B cell (primary cell): Measurements from ENCODE around the gene GPC3. TPM values are rescaled to one million over a fixed set of nuclear protein-coding genes. Genes with fewer than 3 reads are reported as not detected.

Source experiments
- ATAC-seq: fragments of 200-7000 bp; cut with Tn5 transposase; one replicate; pipeline ENCODE4 v1.10.0; 2021; ENCODE audit warnings: low read depth, mild to moderate bottlenecking, moderate number of reproducible peaks, moderate library complexity
- CTCF ChIA-PET: fragments of 350-600 bp; sonication (Branson Sonifier 250); formaldehyde crosslinking; loops from one replicate; lab custom pipeline; 2021; ENCODE audit warnings: antibody characterized with exemption, inconsistent platforms; lab: Charles Lee
- POLR2A ChIA-PET: fragments of 350-600 bp; sonication (Branson Sonifier 250); formaldehyde crosslinking; loops from one replicate; lab custom pipeline; 2021; ENCODE audit warnings: antibody characterized with exemption; lab: Charles Lee
- DNase-seq: peaks from one replicate; pipeline ENCODE4 v3.0.0; 2013
- H2AFZ ChIP-seq: 2 replicates; pipeline ENCODE4 v1.6.1; 2012; ENCODE audit warnings: mild to moderate bottlenecking, low read depth, low read length; ENCODE audit not compliant: insufficient read depth, poor library complexity, severe bottlenecking
- H3K27ac ChIP-seq, 2 donors: 1 replicate in 1 of 2; 2 replicates in 1 of 2; pipeline ENCODE4 v1.5.1; 2012 to 2013; ENCODE audit warnings: low read length in 2 of 2, mild to moderate bottlenecking in 2 of 2, moderate library complexity in 1 of 2
- H3K27me3 ChIP-seq, 4 experiments: fragments of 200-600 bp in 1 of 4; sonication (generic) in 1 of 4; replicated peaks in 1 of 4; 1 replicate in 2 of 4; 2 replicates in 2 of 4; pipeline versions ENCODE4 v1.6.1 to v1.7.0; 2013 to 2016; ENCODE audit warnings: low read length in 3 of 4, mild to moderate bottlenecking in 2 of 4, mixed read lengths in 1 of 4, moderate library complexity in 1 of 4; ENCODE audit not compliant: insufficient read depth in 4 of 4, control insufficient read depth in 3 of 4; ENCODE audit errors: control extremely low read depth in 1 of 4
- H3K36me3 ChIP-seq, 2 experiments: replicated peaks in 1 of 2; 1 replicate in 1 of 2; 2 replicates in 1 of 2; pipeline versions ENCODE4 v1.6.1 to v1.7.1; 2013; ENCODE audit warnings: low read length in 1 of 2; ENCODE audit not compliant: insufficient read depth in 2 of 2, control insufficient read depth in 1 of 2; ENCODE audit errors: control extremely low read depth in 1 of 2, extremely low read depth in 1 of 2
- H3K4me1 ChIP-seq, 2 donors: fragments of 200-600 bp in 1 of 2; sonication (generic) in 1 of 2; 1 replicate in 1 of 2; 2 replicates in 1 of 2; pipeline versions ENCODE4 v1.5.1 to v1.6.1; 2013 to 2017; ENCODE audit warnings: low read length in 2 of 2; ENCODE audit not compliant: control insufficient read depth in 2 of 2, insufficient read depth in 2 of 2
- H3K4me2 ChIP-seq: replicated peaks from 2 replicates; pipeline ENCODE3; 2012; ENCODE audit warnings: mild to moderate bottlenecking, low read depth, low read length; ENCODE audit not compliant: poor library complexity, severe bottlenecking
- H3K4me3 ChIP-seq, 5 experiments: fragments of 200-600 bp in 1 of 5; sonication (generic) in 1 of 5; 1 replicate in 3 of 5; 2 replicates in 2 of 5; pipeline versions ENCODE4 v1.5.1 to v1.7.0; 2011 to 2016; ENCODE audit warnings: low read length in 4 of 5, mild to moderate bottlenecking in 4 of 5, low read depth in 2 of 5, control low read depth in 1 of 5, moderate library complexity in 1 of 5; ENCODE audit not compliant: insufficient read depth in 1 of 5; ENCODE audit errors: control extremely low read depth in 1 of 5, extremely low read depth in 1 of 5
- H3K79me2 ChIP-seq: fragments of 200-600 bp; sonication (generic); one replicate; pipeline ENCODE4 v1.6.0; 2016; ENCODE audit warnings: low read length; ENCODE audit not compliant: control insufficient read depth, insufficient read depth
- H3K9ac ChIP-seq: fragments of 200-600 bp; sonication (generic); 2 replicates; pipeline ENCODE4 v1.6.1; 2017; ENCODE audit warnings: mild to moderate bottlenecking, low read length, moderate library complexity
- H3K9me3 ChIP-seq, 3 donors: one replicate each; pipeline versions ENCODE4 v1.6.1 to v1.7.1; 2013; ENCODE audit warnings: low read length in 2 of 3; ENCODE audit not compliant: control insufficient read depth in 2 of 3, insufficient read depth in 1 of 3; ENCODE audit errors: control extremely low read depth in 1 of 3
- H4K20me1 ChIP-seq: 2 replicates; pipeline ENCODE4 v1.6.0; 2012; ENCODE audit warnings: mild to moderate bottlenecking, low read length; ENCODE audit not compliant: insufficient read depth, control insufficient read depth, poor library complexity, severe bottlenecking
- H3K27ac Mint-ChIP-seq: one replicate; pipeline ENCODE4 v1.8.0; 2021; ENCODE audit warnings: mixed read lengths
- H3K27me3 Mint-ChIP-seq: one replicate; pipeline ENCODE4 v1.8.0; 2021; ENCODE audit warnings: mixed read lengths
- H3K4me1 Mint-ChIP-seq: one replicate; pipeline ENCODE4 v1.8.0; 2021; ENCODE audit warnings: mixed read lengths
- H3K4me3 Mint-ChIP-seq: one replicate; pipeline ENCODE4 v1.8.0; 2021; ENCODE audit warnings: mixed read lengths
- H3K9me3 Mint-ChIP-seq: one replicate; pipeline ENCODE4 v1.8.0; 2022; ENCODE audit warnings: mixed read lengths; ENCODE audit not compliant: insufficient read depth
- CTCF ChIP-seq: fragments of 200-600 bp; IDR thresholded peaks from one replicate; pipeline ENCODE4 v1.8.0; 2022; ENCODE audit warnings: antibody characterized with exemption, mild to moderate bottlenecking
- EZH2 ChIP-seq: IDR thresholded peaks from 2 replicates; pipeline ENCODE4 v1.6.1; 2012; ENCODE audit warnings: borderline replicate concordance, low read depth, mild to moderate bottlenecking, moderate library complexity, low read length; ENCODE audit not compliant: insufficient read depth, poor library complexity, severe bottlenecking
- WGBS: methylation state at CpG from one replicate; pipeline ENCODE4 v1.1.5; 2013; ENCODE audit warnings: missing lambda C conversion rate; ENCODE audit not compliant: insufficient coverage; 5-methylcytosine and 5-hydroxymethylcytosine counted together
- intact Hi-C: fragments of 100-400 bp; cut with micrococcal nuclease; formaldehyde crosslinking; loops from one replicate; pipeline ENCODE4 v1.10.0; 2022
- polyA plus RNA-seq: library from polyadenylated mRNA; depleted of rRNA; stranded (reverse); fragments of >200 nt; gene quantifications from 2 replicates; pipeline ENCODE4 v1.2.3, GENCODE V29; 2012
- total RNA-seq, 2 donors: library from RNA; stranded (reverse); fragments of 120-200 nt in 1 of 2; gene quantifications; 1 replicate in 1 of 2; 2 replicates in 1 of 2; pipeline versions ENCODE4 v1.2.3 to v1.2.4, GENCODE V29; 2013 to 2022

GPC3 gene
- total and polyA plus RNA-seq, 2 donors (not counting 1 experiment from before 2014, with no cell fraction given), result not detected

- ATAC-seq, result no peak
- WGBS, result 91% methylated on average over 3 of the region's 14 CpGs
Measured at GRCh38 chrX:134000260-134001245, 15.2 kb upstream of the GPC3 start.

More at GRCh38 chrX:134000260-134001245, 15.2 kb upstream of the GPC3 start:
- H3K36me3 ChIP-seq, result no peaks in the 10 kb centered on the region
- no peaks in the 10 kb centered on the region for H3K27me3 ChIP-seq
- no peak overlapping the region for H3K27ac ChIP-seq
- ChIA-PET POLR2A (no interaction called here), CTCF (no interaction called here)
- H4K20me1 ChIP-seq, result no peaks in the 10 kb centered on the region
- H3K4me3 ChIP-seq, result no peak overlapping the region
- no peak for DNase-seq
- H3K4me2 ChIP-seq, result no peak overlapping the region
- H3K79me2 ChIP-seq, result no peaks in the 10 kb centered on the region
- TF ChIP-seq EZH2 (no peak), CTCF (no peak)
- Mint-ChIP-seq H3K4me1 (no peaks in the 10 kb centered on the region), H3K27ac (no peak overlapping the region), H3K27me3 (peaks cover 24% of the 10 kb centered on the region), H3K4me3 (no peak overlapping the region), H3K9me3 (no peaks in the 10 kb centered on the region)
- no peaks in the 10 kb centered on the region for H3K9me3 ChIP-seq
- H3K9ac ChIP-seq, result no peak overlapping the region
- intact Hi-C loops, result no loop called here
- H2AFZ ChIP-seq, result no peak overlapping the region
- H3K4me1 ChIP-seq, result no peaks in the 10 kb centered on the region
